Ramos (cell line): ENCODE results near the gene SCAF4.
"Not testable (repeated sequence)": the region's sequence is repeated elsewhere in the genome, so short reads cannot be mapped to it uniquely, and the experiment has no call there.

Source experiments
- in situ Hi-C: fragments of 300-500 bp; cut with MboI; formaldehyde crosslinking; loops from one replicate; pipeline ENCODE4 v1.14.3; 2022; ENCODE audit warnings: low sequenced_read_pairs; ENCODE audit not compliant: unreplicated experiment

Gene SCAF4

DNA sequence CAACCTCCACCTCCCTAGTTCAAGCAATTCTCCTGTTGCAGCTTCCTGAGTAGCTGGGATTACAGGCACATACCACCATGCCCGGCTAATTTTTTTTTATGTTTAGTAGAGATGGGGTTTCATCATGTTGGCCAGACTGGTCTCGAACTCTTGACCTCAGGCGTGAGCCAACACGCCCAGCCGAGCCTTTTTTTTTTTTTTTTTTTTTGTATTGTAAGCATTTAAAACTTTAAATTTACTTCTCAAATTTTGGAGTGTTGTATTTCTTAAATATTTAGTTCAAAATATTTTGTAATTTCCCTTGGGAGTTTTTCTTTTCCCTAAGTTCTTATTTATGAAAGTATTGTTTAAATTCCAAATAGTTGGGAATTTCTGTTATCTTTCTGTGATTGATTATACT is 9.2 kb upstream of the SCAF4 start:
- in situ Hi-C loops, result no loop called here

DNA sequence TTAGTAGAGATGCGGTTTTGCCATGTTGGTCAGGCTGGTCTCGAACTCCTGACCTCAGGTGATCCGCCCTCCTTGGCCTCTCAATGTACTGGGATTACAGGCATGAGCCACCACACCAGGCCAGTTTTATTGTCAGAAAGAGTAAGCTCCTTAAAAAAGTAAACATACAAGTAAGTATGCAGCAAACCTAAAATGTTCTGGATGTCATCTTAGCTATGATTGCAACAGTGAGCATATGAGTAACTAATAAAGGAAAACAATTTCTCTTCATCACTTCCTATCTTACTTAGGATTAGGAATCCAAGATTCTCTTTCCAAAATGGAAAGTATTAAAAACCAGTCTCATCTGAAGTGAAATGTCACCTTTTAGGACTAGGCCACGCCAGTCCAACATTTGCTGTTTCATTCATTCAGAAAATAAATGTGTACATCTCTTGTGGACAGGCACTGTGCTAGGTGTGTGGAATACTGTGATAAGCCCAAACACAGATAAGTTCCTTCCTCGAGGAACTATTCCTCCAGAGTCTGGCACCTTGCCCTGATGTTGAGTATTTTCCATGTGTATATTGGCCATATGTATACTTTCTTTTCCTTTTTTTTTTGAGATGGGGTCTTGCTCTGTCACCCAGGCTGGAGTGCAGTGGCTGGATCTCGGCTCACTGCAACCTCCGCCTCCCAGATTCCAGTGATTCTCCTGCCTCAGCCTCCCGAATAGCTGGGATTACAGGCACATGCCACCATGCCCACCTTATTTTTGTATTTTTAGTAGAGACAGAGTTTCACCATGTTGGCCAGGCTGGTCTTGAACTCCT is 5.9 kb upstream of the SCAF4 start:
- in situ Hi-C loops, result not testable (repeated sequence)

DNA sequence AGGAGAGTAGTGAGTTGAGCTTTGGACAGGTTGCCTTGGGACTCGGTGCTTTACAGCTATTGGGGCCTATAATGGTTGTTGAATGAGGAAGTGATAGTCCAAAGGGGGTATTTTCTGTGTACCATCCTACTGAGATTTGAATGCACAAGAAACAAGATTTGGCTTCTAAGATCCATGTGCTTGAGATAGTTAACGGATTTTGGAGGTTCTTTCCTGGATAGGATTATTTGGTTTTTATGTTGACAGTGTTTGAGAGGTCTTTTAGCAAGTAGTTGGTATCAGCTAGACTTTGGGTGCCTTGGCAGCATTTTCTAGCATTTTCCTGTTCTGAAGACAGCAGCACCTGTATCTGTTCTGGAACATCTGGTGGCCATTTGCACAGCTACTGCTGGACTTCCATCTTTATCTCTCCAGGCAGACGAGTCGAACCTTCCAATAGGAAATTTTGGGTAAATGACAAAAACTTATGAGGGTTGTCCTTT is 3.6 kb upstream of the SCAF4 start:
- in situ Hi-C loops, result no loop called here

DNA sequence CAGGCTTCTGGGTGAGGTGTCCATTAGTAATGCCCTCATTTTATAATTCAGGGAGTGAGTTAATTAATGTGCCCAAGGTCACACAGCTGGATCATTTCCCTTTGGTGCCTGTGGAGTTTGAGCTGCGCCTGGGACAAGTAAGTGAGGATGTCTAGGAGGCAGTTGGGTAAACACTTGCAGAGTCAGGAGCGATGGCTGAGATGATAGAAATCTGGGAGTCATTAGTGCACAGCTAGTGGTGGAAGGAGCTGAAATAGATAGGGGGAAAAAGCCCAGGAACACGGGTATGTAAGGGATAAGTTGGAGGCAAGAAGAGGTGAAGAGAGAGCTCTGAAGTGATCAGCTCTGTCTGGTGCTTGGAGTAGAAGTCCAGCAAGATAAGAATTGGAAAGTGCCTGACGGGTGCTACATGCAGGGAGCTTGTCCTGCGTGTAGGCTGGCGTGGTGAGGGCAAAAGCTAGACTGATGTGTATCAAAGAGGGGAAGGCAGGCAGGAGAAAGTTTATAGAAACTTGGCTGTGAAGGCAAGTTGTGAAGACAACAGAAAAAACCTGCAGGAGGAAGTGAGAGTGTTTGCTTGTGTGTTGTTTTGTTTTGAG is 1.7 kb upstream of the SCAF4 start:
- in situ Hi-C loops, result no loop called here

DNA sequence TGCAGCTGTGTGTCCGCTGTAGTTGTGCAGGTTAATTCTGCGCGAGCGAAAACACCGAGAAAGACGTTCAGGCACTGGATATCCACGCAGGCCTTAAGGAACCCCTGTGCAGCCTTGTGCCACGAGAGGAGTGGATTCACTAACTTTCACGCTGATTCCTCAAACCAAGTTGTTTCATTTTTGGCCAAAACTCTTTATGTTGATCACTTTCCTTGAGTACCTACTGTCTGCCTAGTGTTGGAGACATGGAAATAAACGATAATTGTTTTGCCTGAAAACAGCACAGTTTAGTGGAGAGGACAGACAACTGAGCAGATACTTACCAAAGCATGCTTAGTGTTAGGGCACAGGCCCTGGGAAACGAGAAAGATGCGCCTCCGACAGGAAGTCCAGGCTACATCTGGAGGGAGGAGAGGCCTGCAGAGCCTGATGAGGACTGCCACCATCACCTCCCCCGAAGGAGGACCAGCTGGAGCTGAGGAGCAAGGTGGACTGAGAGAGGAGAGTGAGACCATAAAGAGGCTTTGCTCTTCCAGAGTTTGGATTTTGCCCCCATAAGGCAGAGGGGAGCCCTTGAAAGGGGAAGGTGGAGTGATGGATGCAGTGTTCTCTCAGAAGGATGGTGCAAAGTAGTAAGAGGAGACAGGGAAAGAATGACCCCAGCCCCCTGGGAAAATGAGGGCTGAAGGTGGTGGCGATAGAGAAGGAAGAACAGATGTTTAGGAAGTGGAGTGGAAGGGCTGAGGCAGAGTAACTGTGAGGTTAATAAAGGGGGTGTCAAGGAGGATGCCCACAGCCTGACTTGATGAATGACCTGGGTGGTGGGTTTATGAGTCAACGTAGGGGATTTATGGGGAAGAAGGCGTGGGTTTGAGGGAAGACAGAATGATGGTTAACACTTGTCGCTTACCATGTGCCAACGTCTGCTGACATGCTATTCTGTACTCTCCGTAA is 956 bp upstream of the SCAF4 start:
- in situ Hi-C loops, result no loop called here

DNA sequence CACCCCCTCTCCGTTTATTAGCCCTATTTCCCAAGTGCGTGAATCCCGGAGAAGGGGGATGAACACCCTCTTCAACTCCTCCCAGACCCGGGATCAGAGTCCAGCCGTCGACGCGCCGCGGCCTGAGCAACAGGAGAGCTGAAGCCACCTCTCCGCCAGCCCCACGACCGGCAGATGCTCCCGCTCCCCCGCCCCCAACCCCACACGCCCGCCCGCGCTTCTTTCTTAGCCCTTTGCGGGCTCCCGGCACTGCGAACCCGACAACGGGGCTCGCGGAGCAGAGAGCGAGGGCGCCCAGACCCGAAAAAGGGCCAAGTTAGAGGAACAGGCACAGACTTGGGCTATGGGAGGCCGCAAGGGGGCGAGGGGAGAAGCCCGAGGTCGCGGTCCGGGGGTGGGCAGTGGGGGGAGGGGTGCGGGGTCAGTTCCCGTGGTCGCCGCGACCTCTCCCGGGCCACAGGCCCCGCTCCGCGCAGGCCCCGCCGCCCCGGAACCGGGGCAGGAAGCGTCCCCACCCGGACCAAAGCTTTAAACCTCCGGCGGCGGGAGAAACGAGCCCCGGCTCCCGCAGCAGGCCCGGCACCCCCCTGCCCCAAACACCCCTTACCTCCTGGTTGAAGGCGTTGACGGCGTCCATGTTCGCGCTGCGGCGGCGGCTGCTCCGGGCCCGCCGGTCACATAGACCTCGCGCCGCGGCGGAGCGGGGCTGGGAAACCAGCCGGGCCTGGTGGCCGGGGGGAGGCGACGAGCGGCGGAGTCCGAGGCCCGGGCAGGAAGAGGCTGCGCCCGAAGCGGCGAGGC is 662 bp downstream of the SCAF4 start:
- in situ Hi-C loops, result no loop called here

DNA sequence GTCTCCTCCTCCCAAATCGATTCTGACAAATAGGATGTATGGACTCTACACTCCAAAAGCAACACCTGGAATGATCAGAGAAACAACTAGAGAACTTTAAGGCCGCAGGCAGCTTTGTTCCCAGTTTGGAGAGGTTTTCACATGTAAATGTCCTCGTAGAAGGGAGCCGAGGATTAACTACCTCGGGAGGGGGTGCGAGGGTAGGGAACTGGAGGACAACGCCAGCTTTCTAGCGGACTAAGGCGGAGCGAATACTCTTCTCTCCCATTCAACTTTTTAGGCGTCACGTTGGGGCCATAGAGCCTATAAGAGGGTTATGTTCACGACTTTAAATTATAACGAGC is 1.2 kb downstream of the SCAF4 start:
- in situ Hi-C loops, result no loop called here

DNA sequence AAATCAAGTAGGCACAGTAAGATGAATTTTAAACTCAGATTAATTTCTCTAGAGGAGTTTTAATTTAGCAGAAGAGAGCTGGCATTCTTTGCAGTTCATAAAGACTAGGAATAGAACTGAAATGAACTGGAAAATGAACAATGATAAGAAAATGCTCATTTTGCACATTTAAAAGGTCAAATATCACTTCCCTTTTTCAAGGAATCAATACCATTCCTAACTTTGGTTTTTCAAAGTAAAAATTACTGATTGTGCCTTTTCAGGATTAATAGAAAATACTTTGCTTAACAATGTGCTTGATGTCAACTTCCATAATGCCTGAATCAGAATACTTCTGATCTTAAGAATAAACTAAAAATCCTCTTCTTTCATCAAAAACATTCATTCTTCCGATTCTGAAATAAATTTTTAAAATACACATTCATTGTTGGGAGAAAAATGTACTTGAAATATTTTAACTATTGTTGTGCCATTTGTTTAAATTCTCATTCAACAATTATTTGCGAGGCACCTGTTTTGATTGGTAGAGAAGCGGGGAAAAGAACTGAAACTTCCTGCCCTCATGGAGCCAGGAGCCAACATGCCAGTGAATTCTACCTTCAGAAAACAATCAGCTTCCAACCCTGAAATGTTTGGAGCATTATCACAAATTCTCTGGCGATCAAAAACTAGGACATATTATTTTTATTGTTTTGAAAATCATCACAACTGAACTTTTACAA is 2.1 kb downstream of the SCAF4 start:
- in situ Hi-C loops, result no loop called here

DNA sequence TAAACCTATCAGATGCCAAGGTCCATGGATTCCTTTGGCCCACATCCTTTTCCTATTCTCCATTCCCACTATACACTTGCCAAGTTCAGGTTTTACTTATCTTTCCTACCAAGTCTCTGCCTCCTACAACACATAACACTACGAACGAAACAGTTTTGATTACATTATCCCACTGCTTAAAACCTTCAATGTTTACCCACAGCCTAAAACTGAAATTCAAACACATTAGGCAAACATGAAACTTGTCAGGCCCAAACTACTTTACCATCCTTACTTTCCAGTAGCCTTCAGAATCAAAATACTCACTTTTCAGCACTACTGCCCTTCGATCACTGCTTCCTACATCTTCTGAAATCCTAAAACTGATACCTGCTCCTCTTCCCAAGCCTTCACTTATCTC is 3.0 kb downstream of the SCAF4 start:
- in situ Hi-C loops, result no loop called here

DNA sequence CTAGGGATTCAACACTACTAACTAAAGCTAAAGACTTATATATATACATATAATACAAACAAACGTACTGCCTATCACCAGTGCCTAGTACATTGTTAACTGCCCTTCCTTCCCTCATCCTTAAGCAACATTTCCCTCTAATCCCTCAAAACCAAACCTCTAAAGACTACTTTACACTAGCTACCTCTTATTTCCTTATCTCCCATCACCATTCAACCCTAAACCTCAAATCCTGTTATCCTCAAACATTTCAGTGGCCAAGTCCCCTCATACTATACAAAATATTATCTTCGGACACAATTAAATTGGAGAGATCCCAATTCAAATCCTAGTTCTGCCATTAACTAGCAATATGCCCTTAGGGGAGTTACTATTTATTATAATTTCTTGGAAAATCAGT is 3.7 kb downstream of the SCAF4 start:
- in situ Hi-C loops, result no loop called here

DNA sequence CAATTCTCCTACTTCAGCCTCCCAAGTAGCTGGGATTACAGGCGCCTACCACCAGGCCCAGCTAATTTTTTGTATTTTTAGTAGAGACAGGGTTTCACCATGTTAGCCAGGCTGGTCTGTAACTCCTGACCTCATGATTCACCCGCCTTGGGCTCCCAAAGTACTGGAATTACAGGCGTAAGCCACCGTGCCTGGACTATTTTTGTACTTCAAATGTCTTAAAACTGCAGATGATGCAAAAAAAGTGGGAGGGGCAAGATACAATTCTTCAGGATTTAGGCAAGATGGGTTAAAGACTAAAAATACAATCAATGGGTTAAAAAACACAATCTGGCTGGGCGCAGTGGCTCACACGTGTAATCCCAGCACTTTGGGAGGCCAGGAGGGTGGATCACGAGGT is 4.7 kb downstream of the SCAF4 start:
- in situ Hi-C loops, result no loop called here

DNA sequence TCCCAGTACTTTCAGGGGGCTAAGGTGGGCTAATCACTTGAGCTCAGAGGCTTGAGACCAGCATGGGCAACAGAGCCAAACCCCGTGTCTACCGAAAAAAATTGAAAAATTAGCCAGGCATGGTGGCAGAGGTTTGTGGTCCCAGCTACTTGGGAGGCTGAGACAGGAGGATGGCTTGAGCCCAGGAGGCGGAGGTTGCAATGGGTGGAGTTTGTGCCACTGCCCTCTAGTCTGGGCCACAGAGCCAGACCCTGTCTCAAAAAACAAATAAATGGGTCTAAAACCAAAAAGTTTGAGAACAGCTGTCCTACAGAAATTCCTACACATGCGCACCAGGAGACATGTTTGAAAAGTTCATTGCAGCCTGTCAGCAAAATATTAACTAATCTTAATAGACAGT is 5.5 kb downstream of the SCAF4 start:
- in situ Hi-C loops, result no loop called here

DNA sequence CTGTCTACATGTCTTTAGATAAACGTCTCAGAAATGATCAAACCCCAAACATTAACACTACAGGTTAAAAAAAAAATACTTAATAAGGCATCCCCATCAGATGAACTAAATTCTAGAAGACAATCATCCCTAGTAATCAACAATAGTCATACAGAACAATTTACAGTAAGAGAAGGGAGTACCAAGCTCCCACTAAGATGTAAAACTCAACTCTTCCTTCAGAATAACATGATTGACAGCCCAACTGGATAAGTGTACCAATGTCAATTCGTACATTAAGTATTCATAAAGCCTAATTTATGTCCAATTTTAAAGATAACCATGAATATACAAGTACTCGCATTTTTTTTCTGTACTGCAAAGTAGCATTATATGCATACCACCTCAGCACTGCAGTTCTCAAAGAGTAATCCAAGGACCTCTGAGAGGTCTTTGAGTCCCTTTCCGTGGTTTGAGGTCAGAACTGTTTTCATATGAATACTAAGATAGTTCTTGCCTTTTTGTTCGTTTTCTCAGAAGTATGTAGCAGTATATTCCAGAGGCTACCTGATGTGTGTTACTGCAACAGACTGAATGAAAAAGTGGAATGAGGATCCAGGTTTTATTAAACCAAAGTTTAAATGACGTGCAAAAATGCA is 6.6 kb downstream of the SCAF4 start:
- in situ Hi-C loops, result no loop called here

DNA sequence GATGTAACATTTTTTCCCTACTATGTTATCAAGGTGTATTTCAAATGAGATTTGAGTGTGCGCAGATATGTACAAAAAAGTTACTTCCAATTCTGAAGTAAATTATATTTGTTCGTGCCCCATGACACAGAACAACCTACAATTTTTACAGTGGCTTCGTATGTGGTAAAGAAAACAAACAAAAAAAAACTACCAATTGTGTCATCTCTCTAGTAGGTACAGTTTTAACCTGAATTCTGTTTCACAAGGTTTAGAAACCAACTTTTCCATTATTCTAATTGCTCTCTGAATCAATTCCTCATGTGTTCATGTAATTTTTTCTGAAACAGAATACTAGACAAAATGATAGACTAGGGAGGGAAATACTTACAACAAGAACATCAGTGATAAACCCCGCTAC is 7.4 kb downstream of the SCAF4 start:
- in situ Hi-C loops, result no loop called here

DNA sequence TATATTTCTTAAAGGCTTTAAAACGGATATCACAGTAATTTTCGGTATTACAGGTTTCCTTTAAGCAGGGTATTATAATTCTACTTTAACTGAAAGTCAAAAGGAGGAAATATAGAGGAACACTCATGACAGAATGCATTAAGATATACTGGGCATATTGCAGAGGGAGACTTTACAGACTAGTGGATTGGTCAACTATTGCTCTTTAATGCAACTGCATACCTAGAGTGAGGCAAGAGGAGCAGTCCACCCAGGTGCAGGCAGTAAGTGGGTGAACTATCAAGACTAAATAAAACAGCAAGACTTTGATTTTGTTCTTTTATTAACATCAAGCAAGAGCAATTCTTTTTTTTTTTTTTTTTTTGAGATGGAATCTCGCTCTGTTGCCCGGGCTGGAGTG is 10.5 kb downstream of the SCAF4 start:
- in situ Hi-C loops, result no loop called here

DNA sequence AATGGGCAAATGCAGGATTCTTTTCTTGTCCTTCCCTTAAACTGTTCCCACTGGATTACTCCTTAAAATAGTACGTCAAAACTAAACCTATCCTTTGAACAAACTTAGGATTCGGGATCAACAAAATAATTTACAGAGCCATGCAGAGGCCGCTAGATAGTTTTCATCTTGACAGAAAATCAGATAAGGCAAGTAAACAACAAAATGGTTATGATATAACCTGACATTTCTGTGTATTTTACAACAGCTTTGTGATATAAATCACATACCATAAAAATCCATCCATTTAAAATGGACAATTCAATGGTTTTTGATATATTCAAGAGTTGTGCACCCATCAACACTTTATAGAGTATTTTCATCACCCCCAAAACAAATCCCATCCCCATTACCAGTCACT is 11.2 kb downstream of the SCAF4 start:
- in situ Hi-C loops, result no loop called here

DNA sequence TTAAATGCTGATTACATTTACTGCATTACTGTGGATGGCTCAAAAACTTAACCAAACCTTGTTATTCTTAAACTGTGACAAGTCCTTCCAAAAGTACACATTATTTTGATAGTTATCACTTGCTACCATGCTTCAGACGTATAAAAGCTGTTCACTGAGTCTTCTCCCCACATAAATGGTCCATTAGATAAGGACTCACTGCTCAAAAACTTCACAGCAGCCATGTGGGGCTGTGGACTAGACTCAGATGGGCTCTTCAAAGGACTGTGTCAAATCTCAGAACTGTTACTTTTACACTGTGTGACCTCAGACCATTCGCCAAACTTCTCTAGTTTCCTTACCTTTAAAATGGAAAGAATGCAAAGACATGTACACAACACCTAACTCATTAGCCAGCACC is 11.6 kb downstream of the SCAF4 start:
- in situ Hi-C loops, result no loop called here

DNA sequence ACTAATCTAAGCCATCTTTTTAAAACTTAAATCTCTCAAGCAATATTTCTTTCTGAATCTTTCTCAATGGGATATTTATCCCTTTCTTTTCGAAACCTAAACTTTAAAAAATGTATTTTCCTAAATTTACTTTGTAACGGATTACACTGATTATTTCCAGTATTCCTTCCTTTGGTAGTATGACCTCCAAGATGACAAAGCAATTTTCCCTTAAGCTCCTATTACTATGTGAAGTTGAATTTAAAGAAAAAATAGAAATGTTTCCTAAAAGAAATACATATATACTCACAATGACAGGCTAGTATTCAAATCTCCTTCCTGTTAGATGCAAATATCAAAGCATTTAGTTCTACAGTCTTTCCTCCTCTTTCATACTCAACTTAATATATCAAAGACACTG is 15.8 kb downstream of the SCAF4 start:
- in situ Hi-C loops, result no loop called here

DNA sequence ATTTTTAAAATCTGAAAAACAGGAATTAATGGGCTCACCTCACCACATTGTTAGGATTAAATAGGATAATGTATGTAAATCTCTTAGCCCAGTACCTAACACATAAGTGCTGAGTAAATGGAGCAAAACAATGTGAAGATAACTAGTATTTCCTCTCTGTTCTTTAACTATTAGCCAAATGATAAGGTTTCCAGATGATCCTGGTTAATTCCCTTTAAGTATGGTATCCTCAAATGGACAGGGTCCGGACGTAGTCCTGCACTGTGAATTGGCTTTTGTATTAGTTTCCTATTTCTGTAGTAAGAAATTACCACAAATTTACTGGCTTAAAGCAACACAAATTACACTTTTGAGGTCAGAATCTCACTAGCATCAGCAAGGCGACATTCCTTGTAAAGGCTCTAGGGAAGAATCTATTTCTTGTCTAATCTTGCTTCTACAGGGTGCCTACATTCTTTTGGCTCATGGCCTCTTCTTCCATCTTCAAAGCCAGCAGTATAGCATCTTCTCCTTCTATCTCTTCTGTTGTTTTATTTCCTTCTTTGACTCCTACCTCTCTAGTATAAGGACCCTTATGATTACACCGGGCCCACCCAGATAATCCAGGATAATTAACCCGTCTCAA is 17.1 kb downstream of the SCAF4 start:
- in situ Hi-C loops, result no loop called here
